K562 (cell line): Measurements from ENCODE around the gene FAM20B. TPM values are rescaled to one million over a fixed set of nuclear protein-coding genes. Genes with fewer than 3 reads are reported as not detected.

Source experiments
- CBFB ChIP-seq: sonication (generic); formaldehyde crosslinking; IDR thresholded peaks from 2 replicates; pipeline ENCODE4 v1.4.0; 2020; ENCODE audit warnings: mild to moderate bottlenecking, missing genetic modification reagents
- CBX8 ChIP-seq: fragments of 200-600 bp; sonication (generic); IDR thresholded peaks from 2 replicates; pipeline ENCODE4 v1.6.1; 2012; ENCODE audit warnings: borderline replicate concordance, mixed run types, low read depth, mild to moderate bottlenecking, moderate library complexity, mixed read lengths, low read length, control low read depth, inconsistent platforms; ENCODE audit not compliant: poor library complexity, severe bottlenecking; ENCODE audit errors: extremely low read depth
- CHCHD3 ChIP-seq: fragments of 250-450 bp; sonication (Bioruptor Pico); IDR thresholded peaks from 2 replicates; pipeline ENCODE4 v2.1.2; 2022; ENCODE audit warnings: mild to moderate bottlenecking
- CTBP1 ChIP-seq: fragments of 450-650 bp; IDR thresholded peaks from 2 replicates; pipeline ENCODE4 v1.6.1; 2016; ENCODE audit warnings: borderline replicate concordance
- DPF2 ChIP-seq: fragments of 450-650 bp; IDR thresholded peaks from 2 replicates; pipeline ENCODE4 v1.6.1; 2016
- FOXJ3 ChIP-seq: sonication (generic); formaldehyde crosslinking; IDR thresholded peaks from 2 replicates; pipeline ENCODE4 v1.4.0; 2020; ENCODE audit warnings: mild to moderate bottlenecking, missing genetic modification reagents
- LEF1 ChIP-seq: fragments of 450-650 bp; IDR thresholded peaks from 2 replicates; pipeline ENCODE4 v1.6.1; 2016; ENCODE audit warnings: mild to moderate bottlenecking
- MAFK ChIP-seq: IDR thresholded peaks from 2 replicates; pipeline ENCODE4 v1.6.1; 2011; ENCODE audit warnings: low read length, improper control_type of control experiment
- PCBP2 ChIP-seq: fragments of 200-400 bp; formaldehyde crosslinking; IDR thresholded peaks from 2 replicates; pipeline ENCODE4 v1.6.1; 2018; ENCODE audit warnings: low read length, low read depth, mild to moderate bottlenecking, moderate library complexity; ENCODE audit not compliant: poor library complexity, severe bottlenecking
- PRMT5 ChIP-seq: sonication (generic); formaldehyde crosslinking; IDR thresholded peaks from 2 replicates; pipeline ENCODE4 v1.5.0; 2020; ENCODE audit warnings: missing genetic modification reagents
- RBM34 ChIP-seq: fragments of 200-400 bp; formaldehyde crosslinking; IDR thresholded peaks from 2 replicates; pipeline ENCODE4 v1.6.1; 2018; ENCODE audit warnings: low read length, borderline replicate concordance; ENCODE audit not compliant: insufficient read depth
- RBM39 ChIP-seq: fragments of 200-400 bp; formaldehyde crosslinking; optimal IDR thresholded peaks from 2 replicates; pipeline ENCODE3; 2018; ENCODE audit warnings: low read depth, low read length
- SMARCE1 ChIP-seq: fragments of 450-650 bp; IDR thresholded peaks from 2 replicates; pipeline ENCODE4 v1.7.1; 2016; ENCODE audit warnings: mild to moderate bottlenecking
- SNIP1 ChIP-seq: fragments of 450-650 bp; IDR thresholded peaks from 2 replicates; pipeline ENCODE4 v1.7.1; 2017; ENCODE audit warnings: low read depth, mild to moderate bottlenecking
- TRIM24 ChIP-seq, 2 experiments: fragments of 450-650 bp; IDR thresholded peaks; 2 replicates each; pipeline ENCODE4 v1.6.1; 2016
- XRCC4 ChIP-seq: IDR thresholded peaks from one replicate; pipeline ENCODE4 v1.6.1; 2011; ENCODE audit not compliant: insufficient read depth, insufficient read length; ENCODE audit errors: extremely low read depth
- ZEB2 ChIP-seq: fragments of 450-650 bp; IDR thresholded peaks from 2 replicates; pipeline ENCODE4 v1.6.1; 2016
- ZNF184 ChIP-seq: sonication (generic); formaldehyde crosslinking; IDR thresholded peaks from 2 replicates; pipeline ENCODE4 v1.5.0; 2020; ENCODE audit warnings: missing genetic modification reagents
- ZNF431 ChIP-seq: sonication (generic); formaldehyde crosslinking; IDR thresholded peaks from 2 replicates; pipeline ENCODE4 v1.8.0; 2022; ENCODE audit warnings: mild to moderate bottlenecking, missing genetic modification reagents
- ZNF445 ChIP-seq: fragments of 250-450 bp; sonication (Bioruptor Pico); IDR thresholded peaks from 2 replicates; pipeline ENCODE4 v1.4.0; 2020; ENCODE audit warnings: low read depth, mild to moderate bottlenecking, moderate library complexity
- ZNF583 ChIP-seq: fragments of 250-450 bp; sonication (Bioruptor Pico); IDR thresholded peaks from 2 replicates; pipeline ENCODE4 v1.4.0; 2020
- polyA plus RNA-seq, 8 experiments: library from polyadenylated mRNA; depleted of rRNA in 4 of 8; stranded (reverse) in 5 of 8; unstranded in 3 of 8; fragments of >200 nt; fragmentation: Nextera tagmentation in 2 of 8; fragmentation: Illumina TruSeq in 1 of 8; extraction: Ambion mirVana in 2 of 8; extraction: Trizol in 1 of 8; gene quantifications; 2 replicates each; pipeline versions ENCODE4 v1.2.1 to v1.2.3, GENCODE V29; 2011 to 2014; ENCODE audit warnings: inconsistent platforms in 1 of 8, missing spikeins in 1 of 8
- total RNA-seq, 7 experiments: library from RNA; depleted of rRNA in 6 of 7; stranded (reverse); fragments of >200 nt in 6 of 7; fragmentation: Illumina TruSeq in 2 of 7; extraction: Trizol in 2 of 7; gene quantifications; 2 replicates each; pipeline versions ENCODE4 v1.2.1 to v1.2.3, GENCODE V29; 2011 to 2021; ENCODE audit warnings: low replicate concordance in 1 of 7
- TF ChIP-seq, protein P1 (sequence below), 2 experiments: fragments of 450-650 bp; conservative IDR thresholded peaks; 2 replicates each; pipeline ENCODE4 v1.6.1; 2017; ENCODE audit warnings: mild to moderate bottlenecking in 2 of 2, moderate library complexity in 2 of 2
- TF ChIP-seq, protein P2 (sequence below): fragments of 250-450 bp; sonication (Bioruptor Pico); IDR thresholded peaks from 2 replicates; pipeline ENCODE4 v1.4.0; 2020; ENCODE audit warnings: mild to moderate bottlenecking, moderate library complexity
- TF ChIP-seq, protein P3 (sequence below): sonication (generic); formaldehyde crosslinking; IDR thresholded peaks from 2 replicates; pipeline ENCODE4 v1.8.0; 2023; ENCODE audit warnings: mild to moderate bottlenecking, missing genetic modification reagents

Gene FAM20B
- total and polyA plus RNA-seq, 9 of the 15 experiments (the other 6 are each of a cell fraction or from before 2014, with no cell fraction given) = 7.2 to 67.5 (median 42.9) TPM

DNA sequence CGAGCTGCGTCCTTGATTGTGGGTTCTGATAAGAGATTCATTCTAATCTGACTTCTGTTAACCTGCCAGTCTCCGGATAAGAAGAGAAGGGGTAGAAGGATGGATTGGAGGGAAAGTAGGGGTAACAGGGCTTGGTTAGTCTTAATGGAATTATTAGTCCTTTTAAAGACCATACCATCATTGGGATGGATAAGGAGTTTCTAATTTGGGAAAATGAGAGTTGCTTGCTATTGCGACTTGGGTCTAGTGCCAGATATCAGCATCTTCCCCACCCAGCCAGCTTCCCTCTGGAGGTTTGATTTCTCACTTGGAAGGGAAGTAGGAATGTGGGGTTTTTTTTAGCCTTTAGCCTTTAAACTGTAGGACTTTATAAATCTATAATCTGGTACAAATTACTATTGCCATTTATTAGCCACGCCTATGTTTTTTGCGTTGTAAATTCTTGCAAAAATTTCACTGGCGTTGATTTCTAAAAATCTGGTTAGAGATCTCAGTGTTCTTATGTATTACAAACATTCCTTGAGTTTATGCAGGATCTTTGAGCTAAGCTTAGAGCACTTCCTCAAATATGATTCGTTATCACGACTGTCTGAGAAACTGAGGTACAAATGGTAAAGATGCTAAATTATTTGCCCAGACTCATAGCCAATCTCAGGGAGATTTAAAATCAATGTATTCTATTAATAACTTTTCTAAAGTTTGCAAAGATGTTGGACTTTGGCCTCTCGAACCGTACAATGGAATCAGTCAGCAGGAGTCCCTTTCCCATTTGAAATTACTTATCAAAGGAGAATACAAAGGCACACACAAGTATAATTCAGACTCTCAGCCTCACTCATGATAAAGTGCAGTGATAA is 1.3 kb downstream of the FAM20B start (continued):
- no peak for TF ChIP-seq CHCHD3 (CRISPR knock-in tag)
- TF ChIP-seq FOXJ3 = no peak
- no peak for TF ChIP-seq ZNF431 (CRISPR knock-in tag)
- TF ChIP-seq, protein P1, sequence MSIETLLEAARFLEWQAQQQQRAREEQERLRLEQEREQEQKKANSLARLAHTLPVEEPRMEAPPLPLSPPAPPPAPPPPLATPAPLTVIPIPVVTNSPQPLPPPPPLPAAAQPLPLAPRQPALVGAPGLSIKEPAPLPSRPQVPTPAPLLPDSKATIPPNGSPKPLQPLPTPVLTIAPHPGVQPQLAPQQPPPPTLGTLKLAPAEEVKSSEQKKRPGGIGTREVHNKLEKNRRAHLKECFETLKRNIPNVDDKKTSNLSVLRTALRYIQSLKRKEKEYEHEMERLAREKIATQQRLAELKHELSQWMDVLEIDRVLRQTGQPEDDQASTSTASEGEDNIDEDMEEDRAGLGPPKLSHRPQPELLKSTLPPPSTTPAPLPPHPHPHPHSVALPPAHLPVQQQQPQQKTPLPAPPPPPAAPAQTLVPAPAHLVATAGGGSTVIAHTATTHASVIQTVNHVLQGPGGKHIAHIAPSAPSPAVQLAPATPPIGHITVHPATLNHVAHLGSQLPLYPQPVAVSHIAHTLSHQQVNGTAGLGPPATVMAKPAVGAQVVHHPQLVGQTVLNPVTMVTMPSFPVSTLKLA (conservative IDR thresholded peaks at IDR 0.05) = no peak
- no peak for TF ChIP-seq MAFK
- no peak for TF ChIP-seq RBM39
- no peak for TF ChIP-seq ZNF184 (CRISPR knock-in tag)
- TF ChIP-seq ZEB2 = peak; percentile 4
- TF ChIP-seq RBM34 = 0 out of 2 replicates have a peak, but pooled peaks have one; percentile 9
- TF ChIP-seq CBX8 = no peak
- TF ChIP-seq XRCC4 = no peak
- TF ChIP-seq ZNF445 = no peak
- no peak for TF ChIP-seq SNIP1
- TF ChIP-seq, protein P2, sequence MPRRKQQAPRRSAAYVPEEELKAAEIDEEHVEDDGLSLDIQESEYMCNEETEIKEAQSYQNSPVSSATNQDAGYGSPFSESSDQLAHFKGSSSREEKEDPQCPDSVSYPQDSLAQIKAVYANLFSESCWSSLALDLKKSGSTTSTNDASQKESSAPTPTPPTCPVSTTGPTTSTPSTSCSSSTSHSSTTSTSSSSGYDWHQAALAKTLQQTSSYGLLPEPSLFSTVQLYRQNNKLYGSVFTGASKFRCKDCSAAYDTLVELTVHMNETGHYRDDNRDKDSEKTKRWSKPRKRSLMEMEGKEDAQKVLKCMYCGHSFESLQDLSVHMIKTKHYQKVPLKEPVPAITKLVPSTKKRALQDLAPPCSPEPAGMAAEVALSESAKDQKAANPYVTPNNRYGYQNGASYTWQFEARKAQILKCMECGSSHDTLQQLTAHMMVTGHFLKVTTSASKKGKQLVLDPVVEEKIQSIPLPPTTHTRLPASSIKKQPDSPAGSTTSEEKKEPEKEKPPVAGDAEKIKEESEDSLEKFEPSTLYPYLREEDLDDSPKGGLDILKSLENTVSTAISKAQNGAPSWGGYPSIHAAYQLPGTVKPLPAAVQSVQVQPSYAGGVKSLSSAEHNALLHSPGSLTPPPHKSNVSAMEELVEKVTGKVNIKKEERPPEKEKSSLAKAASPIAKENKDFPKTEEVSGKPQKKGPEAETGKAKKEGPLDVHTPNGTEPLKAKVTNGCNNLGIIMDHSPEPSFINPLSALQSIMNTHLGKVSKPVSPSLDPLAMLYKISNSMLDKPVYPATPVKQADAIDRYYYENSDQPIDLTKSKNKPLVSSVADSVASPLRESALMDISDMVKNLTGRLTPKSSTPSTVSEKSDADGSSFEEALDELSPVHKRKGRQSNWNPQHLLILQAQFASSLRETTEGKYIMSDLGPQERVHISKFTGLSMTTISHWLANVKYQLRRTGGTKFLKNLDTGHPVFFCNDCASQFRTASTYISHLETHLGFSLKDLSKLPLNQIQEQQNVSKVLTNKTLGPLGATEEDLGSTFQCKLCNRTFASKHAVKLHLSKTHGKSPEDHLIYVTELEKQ = no peak
- TF ChIP-seq SMARCE1 = peak; percentile 63
- TF ChIP-seq CTBP1 = no peak
- TF ChIP-seq CBFB (CRISPR knock-in tag) = no peak
- TF ChIP-seq, protein P3, sequence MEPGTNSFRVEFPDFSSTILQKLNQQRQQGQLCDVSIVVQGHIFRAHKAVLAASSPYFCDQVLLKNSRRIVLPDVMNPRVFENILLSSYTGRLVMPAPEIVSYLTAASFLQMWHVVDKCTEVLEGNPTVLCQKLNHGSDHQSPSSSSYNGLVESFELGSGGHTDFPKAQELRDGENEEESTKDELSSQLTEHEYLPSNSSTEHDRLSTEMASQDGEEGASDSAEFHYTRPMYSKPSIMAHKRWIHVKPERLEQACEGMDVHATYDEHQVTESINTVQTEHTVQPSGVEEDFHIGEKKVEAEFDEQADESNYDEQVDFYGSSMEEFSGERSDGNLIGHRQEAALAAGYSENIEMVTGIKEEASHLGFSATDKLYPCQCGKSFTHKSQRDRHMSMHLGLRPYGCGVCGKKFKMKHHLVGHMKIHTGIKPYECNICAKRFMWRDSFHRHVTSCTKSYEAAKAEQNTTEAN (CRISPR knock-in tag) = no peak
- no peak for TF ChIP-seq PRMT5
- no peak for TF ChIP-seq PCBP2
- no peak for TF ChIP-seq ZNF583
- 0 out of 2 replicates have a peak, but pooled peaks have one; percentile 56 for TF ChIP-seq DPF2
- 0 out of 4 replicates have a peak, but pooled peaks of 1 of the 2 experiments have one; percentile 20 for TF ChIP-seq TRIM24 (IDR thresholded peaks at IDR 0.05)
- 0 out of 2 replicates have a peak, but pooled peaks have one; percentile 14 for TF ChIP-seq LEF1
